ENCODE measurements around the gene LRRC37A.
"Not testable (repeated sequence)": the region's sequence is repeated elsewhere in the genome, so short reads cannot be mapped to it uniquely, and the experiment has no call there.

LRRC37A gene

GRCh38 chr17:46294831-46295230 lies at the start of gene LRRC37A:
Gene LRRC37A, plus strand, starts transcription at chr17:46295131. Its CDS starts 3 bp downstream, at chr17:46295134.
- DNase-seq, result not testable (repeated sequence)

- DNase-seq, result not testable (repeated sequence)
Observed at GRCh38 chr17:46249153-46249552, 45.8 kb upstream of the LRRC37A start.

- DNase-seq, result not testable (repeated sequence)
Observed at GRCh38 chr17:46252804-46253203, 42.1 kb upstream of the LRRC37A start.

- peak; percentile 91 for DNase-seq
Observed at GRCh38 chr17:46253722-46254121, 41.2 kb upstream of the LRRC37A start.

- not testable (repeated sequence) for DNase-seq
Observed at GRCh38 chr17:46254215-46254614, 40.7 kb upstream of the LRRC37A start.

- DNase-seq, result not testable (repeated sequence)
Observed at GRCh38 chr17:46256369-46256768, 38.6 kb upstream of the LRRC37A start.

GRCh38 chr17:46259845-46260661 lies 34.9 kb upstream of the LRRC37A start:
- DNase-seq, result not testable (repeated sequence)

GRCh38 chr17:46262271-46262670 lies 32.7 kb upstream of the LRRC37A start:
- DNase-seq, result no peak

GRCh38 chr17:46264456-46265198 lies 30.3 kb upstream of the LRRC37A start:
- DNase-seq, result no peak

- peak; percentile 48 for DNase-seq
Observed at GRCh38 chr17:46266063-46266655, 28.8 kb upstream of the LRRC37A start.

GRCh38 chr17:46266656-46267544 lies 28.0 kb upstream of the LRRC37A start:
- DNase-seq, result peak; percentile 91

- no peak for DNase-seq
Observed at GRCh38 chr17:46270032-46270431, 24.9 kb upstream of the LRRC37A start.

GRCh38 chr17:46273541-46274236 lies 21.2 kb upstream of the LRRC37A start:
- no peak for DNase-seq

GRCh38 chr17:46274238-46274637 lies 20.7 kb upstream of the LRRC37A start:
- DNase-seq, result no peak

- not testable (repeated sequence) for DNase-seq
Observed at GRCh38 chr17:46276728-46277479, 18.0 kb upstream of the LRRC37A start.

- DNase-seq, result not testable (repeated sequence)
Observed at GRCh38 chr17:46281336-46281735, 13.6 kb upstream of the LRRC37A start.

- DNase-seq, result not testable (repeated sequence)
Observed at GRCh38 chr17:46282635-46283034, 12.3 kb upstream of the LRRC37A start.

GRCh38 chr17:46284467-46284866 lies 10.5 kb upstream of the LRRC37A start:
- DNase-seq, result peak; percentile 66

GRCh38 chr17:46285500-46285899 lies 9.4 kb upstream of the LRRC37A start:
- DNase-seq, result not testable (repeated sequence)

GRCh38 chr17:46286764-46287221 lies 8.1 kb upstream of the LRRC37A start:
- peak; percentile 73 for DNase-seq

GRCh38 chr17:46287587-46287986 lies 7.3 kb upstream of the LRRC37A start:
- not testable (repeated sequence) for DNase-seq
